HG03280 (cell line): ENCODE measurements around the gene AGAP3.
A peak's percentile ranks its signal among the peaks of the same experiment; 100 is the strongest.

Experiments
- ATAC-seq: cut with Tn5 transposase; IDR thresholded peaks from one replicate; pipeline ENCODE4 v1.9.1; 2021; ENCODE audit warnings: mild to moderate bottlenecking, moderate library complexity; ENCODE audit not compliant: unreplicated experiment

AGAP3 gene

DNA sequence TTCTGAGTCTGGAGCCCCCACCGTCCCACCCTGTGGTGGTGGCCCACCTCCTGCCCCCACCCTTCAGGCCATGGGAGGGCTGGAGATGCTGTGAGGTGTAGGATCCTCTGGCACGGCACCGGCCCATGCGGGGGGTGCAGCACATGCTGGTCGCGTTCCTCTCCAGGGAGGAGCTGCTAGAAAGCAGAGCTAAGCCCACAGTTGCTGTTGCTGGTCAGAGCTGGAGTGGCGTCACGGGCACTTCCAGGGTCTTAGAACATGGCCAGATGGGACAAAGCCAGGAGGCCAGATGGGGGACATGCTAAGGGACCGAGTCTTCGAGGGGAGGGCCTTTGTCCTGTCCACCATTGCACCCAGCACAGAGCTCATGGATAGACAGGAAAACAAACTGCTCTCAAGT is 21.6 kb downstream of the AGAP3 start:
- no peak for ATAC-seq

DNA sequence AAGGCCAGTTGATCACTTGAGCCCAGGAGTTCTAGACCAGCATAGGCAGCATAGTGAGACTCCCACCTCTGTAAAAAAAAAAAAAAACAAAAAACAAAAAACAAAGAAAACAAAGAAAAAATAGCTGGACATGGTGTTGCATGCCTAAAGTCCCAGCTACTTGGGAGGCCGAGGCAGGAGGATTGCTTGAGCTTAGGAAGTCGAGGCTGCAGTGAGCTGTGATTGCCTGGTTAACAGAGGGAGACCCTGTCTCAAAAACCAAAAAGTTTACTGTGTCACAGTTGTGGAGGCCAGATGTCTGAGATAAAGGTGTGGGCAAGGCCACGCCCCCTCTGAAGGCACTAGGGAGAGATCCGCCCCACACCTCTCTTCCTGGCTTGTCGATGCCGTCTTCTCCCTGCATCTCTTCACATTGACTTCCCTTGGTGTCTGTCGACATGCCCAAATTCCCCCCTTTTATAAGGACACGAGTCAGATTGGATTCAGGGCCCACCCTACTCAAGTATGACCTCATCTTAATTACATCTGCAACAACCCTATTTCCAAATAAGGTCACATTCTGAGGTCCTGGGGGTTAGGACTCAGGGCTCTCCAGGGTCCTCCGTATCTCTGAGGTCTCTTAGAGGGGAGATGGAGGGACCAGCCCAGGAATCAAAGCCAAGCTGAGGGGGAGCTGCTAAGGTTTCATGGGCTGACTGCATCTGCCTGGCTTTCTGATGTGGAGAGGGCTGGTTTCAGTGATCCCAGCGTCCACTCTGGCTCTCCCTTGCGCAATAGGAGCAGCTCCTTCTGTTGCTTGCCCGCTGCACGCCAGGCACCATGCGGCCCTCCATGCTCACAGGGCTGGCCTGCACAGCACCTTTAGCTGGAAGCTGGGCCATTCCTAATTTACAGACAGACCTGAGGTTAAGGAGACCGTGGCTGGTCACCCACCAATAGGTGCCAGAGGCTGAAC is 23.1 kb downstream of the AGAP3 start:
- ATAC-seq: no peak

DNA sequence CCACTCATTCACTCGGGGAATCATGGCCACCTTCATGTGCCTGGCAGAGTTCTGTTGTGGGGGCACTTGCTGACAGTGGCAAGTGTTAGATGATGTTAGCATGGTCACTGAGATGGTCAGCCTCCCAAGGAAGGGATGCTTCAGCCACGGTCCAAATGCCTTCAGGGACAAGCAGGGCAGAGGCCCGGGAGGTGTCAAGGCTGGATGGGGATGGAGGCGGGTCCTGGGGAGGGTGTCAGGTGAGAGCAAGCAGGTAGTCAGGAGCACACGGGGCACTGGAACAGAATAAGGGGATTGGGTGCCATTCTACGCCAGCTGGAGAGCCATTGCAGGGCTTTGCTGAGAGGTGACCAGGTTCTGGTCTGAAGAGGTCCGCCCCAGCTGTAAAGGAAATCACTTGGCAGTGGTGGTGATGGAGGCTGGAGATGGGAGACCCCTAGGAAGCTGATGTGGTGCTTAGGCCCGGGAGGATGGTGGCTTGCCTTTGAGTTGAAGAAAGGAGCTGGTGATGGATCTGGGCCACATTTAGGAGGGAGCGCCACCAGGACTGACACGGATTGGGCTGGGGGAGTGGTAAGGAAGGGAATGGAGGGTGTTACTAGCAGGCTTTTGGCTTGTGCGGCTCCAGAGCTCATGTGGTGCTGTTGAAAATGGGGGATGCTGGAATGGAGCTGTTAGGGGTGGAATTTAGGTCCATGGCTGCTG is 24.1 kb downstream of the AGAP3 start:
- no peak for ATAC-seq

DNA sequence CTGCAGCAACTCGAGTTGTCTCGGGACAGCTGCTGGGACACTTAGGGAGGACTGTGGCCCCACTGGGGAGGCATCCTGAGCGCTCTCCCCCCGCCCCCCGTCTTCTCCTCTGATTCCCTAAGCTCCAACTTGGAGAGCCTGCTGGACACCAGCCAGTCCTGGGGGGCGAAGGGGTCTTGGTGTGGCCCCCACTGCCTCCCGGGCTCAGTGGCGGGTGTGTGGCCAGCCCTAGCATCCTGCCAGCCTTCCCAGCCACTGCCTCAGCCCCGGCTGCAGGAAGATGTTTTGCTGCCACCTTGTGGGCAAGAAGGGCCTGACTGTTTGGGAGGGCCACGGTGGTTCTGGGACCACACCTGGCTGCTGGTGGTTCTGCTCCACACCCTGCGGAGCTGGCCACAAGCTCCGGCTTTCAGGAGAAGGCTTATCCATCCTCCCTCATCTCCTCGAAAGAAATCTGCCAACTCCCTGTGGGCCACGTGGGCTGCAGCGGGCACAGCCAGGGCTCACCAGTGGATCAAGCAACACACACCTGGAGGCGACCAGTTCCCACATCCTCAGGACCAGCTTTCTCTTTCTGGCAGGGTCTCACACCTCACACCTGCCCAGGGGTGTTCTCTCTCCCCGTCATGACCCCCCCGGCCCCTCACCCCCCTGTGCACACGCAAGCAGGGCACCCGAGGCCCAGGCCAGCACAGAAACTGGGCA is 24.8 kb downstream of the AGAP3 start:
- ATAC-seq: peak; percentile 75

DNA sequence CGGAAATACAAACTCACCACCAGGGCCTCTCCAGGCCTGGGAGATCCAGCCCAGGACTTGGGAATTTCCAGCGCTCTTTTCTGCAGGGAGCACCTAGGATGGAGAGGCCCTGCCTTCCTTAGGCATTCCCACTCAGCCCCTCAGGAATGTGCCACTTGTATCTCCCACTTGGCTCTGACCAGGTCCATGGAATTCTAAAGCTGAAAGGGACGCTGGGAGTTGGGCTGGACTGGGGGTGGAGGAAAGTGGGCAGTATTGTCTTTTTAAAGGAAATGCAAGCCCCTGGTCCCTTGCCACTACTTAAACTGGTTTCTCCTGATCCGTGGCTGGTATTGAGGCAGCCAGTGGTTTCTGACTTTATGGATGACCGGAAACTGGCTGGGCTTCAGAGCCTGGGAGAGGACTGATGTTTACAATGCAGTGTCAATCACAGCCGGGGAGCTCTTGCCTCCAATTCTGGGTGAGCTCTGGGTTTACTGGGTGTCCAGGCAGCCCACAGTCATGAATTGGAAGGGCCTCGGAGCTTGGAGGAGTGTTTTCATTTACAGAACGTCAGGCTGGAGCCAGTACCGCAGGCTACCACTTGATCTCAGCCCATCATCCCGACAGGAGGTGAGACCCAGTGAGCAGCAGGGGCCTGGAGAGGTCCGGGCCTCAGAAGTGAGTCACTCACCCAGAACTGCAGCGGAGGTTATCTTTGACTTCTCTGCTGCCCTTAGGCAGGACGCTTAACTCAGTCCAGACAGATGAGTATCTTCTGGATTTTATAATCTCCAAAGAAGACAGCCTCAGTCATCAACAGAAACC is 27.3 kb downstream of the AGAP3 start:
- no peak for ATAC-seq

DNA sequence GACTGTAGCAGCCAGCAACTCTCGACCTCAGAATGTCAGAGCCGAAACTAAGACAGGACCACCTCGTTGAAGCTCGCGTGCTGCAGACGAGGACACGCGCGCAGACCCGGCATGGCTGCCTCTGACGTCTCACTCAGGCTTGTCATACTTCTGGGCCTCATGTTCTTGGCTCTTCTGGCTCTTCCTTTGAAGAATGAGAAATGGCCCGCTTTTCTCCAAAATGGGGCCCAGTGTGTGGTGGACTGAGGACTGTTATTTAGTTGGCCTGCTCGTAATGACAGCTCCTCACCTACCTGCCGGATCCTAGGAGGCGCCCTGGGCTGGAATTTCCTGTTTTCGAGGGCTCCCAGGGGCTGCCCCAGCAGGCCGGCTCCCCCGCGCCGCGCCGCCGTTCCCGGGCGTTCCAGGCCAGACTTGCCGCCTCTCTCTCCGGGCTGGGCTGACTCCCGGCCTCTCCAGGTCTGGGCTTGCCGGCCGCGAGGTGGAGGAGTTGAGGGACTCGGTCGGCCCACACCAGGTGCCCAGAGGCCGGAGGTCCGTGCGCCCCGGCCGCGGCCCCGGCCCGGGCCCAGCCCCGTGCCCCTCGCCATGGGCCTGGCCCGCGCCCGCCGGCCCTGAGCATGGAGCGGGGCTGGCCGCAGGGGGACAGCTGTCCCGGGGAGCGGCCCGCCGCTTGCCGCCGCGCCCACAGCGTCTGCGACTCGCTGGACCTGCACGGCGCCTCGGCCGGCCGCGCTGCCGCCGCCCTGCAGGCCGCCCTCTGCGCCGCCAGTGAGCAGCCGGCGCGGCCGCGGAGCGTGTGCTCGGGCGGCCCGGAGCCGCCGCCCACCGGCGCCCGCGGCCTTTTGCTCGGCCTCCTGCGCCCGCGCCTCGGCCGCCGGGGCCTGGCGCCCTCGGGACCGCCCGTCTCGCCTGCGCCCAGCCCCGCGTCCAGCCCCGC is 28.1 kb downstream of the AGAP3 start:
- no peak for ATAC-seq

DNA sequence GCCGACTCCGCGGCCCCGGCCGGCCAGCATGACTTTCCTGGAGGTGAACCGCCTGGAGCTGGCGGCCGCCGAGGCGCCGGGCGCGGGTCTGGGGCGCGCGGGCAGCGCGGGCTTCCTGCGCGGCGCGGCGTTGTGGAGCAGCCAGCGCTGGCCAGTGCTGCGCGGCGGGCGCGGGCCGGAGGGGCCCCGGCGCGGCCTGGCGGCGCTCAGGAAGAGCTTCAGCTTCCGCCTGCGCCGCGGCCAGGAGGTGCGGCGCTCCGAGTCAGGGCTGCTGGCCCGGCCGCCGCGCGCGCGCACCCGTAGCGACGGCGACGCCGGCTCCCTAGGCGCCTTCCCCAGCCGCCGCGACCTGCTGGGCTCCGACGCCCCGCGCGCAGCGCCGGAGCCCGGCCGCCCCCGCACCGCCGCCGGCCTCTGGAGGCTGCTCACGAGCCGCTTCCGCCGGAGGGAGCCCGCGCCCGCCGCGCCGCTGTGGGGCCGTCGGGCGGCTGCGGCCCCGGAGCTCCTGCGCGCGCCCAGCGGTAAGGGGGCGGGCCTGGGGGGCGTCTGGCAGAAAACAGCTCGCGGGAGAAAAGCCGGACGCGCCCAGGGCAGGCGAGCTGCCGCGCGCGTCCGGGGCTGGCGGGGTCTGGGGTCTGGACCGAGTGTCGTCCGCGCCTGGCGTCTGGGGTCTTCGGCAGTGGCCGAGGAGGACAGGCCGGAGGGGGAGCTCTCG is 29.0 kb downstream of the AGAP3 start:
- ATAC-seq: no peak

DNA sequence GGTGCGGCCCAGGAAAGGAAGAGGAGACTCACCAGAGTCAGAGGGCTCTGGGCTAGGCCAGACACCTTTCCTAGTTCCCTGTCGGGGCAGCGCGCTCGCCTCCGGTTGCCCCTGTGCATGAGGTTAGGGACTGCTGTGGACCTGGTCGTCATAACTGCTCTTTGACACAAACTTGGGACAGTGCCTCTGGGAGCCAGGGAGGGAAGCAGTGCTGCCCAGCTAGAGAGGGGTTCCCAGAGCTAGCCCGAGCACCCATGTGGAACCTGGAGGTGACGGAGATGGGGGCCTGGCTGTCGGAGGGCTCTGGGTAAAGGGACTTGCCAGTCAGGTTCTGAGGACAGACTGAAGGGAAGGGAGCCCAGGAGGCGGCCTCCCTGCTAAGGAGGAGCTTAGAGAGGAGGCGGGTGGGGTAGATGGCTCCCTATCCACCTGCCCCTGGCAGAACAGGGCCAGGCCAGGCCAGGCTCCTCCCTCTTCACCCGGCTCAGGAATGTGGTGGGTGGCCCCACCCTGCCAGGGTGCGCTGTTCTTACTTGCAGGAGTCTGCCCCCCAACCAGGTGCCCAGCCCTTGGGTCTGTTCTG is 29.7 kb downstream of the AGAP3 start:
- no peak for ATAC-seq

DNA sequence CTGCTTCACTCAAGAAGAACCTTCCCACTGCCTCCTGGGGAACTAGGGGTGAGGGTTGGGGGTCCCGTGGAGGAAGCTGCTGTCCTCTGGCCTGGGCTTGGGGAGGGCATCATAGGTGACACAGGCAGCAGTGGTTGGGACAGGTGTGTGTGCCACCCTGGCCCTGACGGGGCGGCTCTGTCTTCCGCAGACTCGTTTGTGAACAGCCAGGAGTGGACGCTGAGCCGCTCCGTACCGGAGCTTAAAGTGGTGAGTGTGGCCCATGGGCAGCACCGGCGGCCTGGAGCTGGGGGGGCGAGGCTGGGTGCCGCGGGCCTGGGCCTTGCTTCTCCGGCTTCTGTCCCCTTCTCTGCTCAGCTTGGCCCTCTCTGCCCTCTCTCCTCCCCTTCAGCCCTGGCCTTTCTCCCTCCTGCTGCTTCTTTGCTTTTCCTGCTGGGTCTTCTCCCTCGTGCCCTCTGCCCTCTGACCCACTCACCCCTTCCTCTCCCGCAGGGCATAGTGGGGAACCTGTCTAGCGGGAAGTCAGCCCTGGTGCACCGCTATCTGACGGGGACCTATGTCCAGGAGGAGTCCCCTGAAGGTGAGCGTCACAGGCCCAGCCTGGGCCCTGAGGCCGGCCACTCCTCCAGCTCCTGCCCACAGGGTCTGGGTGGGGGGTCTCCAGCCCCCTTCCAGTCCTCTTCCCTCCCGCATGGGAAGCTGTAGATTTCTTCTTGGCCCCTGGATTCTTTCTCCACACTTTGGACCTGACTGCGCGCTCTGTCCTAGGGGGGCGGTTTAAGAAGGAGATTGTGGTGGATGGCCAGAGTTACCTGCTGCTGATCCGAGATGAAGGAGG is 30.5 kb downstream of the AGAP3 start:
- no peak for ATAC-seq

DNA sequence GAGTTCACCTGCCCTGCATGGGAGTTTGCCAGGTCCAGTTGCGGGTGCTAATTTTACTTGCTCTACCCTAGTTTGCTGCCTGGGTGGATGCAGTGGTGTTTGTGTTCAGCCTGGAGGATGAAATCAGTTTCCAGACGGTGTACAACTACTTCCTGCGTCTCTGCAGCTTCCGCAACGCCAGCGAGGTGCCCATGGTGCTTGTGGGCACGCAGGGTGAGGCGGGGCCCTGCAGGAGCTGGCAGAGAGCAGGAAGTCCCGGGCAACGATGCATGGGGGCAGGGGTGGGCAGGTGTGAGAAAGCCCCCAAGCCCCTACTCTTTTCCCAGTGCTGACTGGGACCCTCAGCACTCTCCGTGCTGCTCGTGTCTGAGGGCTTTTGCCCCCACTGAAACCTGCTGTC is 31.3 kb downstream of the AGAP3 start:
- no peak for ATAC-seq

DNA sequence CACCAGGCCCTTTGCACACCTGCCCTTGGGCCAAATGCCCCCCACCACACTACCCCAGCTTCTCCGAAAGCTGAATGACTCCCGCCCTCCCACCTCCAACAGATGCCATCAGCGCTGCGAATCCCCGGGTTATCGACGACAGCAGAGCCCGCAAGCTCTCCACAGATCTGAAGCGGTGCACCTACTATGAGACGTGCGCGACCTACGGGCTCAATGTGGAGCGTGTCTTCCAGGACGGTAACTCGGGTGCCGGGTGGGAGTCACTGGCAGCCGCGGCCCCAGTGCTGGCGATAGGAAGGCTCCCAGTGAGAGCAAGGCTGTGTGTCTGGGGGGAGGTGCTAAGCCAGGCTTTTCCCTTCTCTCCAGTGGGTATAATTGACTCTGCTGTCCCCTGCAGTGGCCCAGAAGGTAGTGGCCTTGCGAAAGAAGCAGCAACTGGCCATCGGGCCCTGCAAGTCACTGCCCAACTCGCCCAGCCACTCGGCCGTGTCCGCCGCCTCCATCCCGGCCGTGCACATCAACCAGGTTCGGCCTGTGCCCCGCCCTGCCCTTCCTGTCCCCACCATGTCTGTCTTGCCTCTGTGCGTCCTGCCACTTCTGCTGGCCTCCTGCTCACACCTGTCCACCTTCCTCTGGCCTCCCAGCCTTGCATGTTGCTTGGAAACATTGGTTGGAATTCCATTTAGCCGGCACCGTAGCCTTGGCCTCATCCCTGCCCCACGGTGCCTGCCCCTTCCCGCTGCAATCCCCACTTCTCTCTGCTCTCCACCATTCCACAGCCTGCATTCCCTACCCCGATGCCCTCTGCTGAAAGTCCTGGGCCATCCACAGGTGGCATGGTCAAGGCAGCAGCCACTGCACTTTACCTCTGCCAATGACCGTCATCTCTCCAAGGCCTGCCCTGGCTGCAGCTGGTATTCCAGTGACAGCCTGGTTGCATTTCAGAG is 32.1 kb downstream of the AGAP3 start:
- no peak for ATAC-seq

DNA sequence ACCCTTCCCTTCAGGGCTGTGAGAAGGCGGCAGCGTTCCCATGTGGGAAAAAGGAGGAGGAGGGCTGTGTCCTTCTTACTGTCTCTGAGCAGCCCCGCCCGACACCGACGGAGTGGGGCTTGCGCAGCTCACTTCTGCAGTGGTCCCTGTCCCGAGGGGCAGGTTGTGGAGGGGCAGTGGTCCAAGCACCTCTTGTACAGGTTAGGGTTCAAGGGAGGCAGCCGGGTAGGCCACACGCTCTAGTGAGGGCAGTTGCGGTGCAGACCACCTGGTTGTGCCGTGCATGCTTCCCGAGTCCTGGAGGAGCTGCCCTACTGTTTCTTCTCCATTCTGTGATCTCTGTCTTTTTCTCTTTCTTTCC is 32.8 kb downstream of the AGAP3 start:
- ATAC-seq: no peak

DNA sequence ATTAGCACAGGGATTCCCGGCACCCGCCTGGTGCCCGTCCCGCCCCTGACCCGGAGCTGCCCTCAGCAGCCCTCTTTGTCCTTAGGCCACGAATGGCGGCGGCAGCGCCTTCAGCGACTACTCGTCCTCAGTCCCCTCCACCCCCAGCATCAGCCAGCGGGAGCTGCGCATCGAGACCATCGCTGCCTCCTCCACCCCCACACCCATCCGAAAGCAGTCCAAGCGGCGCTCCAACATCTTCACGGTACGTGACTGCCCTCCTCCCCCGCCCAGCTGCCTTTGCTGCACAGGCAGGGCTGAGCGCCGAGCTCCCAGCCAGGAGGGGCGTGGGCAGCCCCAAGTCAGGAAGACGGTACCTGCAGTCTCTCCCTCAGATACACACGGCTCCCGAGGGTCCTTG is 33.6 kb downstream of the AGAP3 start:
- ATAC-seq: no peak

DNA sequence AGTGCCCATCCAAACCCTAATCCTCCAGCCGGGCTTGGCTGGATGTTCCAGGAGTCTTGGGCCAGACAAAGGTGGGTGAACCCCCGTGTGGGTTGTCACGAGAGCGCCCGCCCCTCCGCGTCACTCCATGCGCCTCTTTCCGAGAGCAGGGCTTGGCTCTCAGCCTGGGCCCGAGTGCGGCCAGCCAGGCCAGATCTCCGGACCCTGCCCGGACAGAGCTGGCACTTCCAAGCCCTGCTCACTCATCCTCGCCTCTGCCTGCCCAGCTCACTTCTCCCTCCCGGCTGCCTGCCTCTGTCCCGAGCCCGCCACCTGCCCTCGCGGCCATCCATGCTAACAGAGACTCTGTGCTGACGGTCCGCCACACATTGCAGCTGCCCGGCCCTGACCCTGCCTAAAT is 34.6 kb downstream of the AGAP3 start:
- no peak for ATAC-seq

DNA sequence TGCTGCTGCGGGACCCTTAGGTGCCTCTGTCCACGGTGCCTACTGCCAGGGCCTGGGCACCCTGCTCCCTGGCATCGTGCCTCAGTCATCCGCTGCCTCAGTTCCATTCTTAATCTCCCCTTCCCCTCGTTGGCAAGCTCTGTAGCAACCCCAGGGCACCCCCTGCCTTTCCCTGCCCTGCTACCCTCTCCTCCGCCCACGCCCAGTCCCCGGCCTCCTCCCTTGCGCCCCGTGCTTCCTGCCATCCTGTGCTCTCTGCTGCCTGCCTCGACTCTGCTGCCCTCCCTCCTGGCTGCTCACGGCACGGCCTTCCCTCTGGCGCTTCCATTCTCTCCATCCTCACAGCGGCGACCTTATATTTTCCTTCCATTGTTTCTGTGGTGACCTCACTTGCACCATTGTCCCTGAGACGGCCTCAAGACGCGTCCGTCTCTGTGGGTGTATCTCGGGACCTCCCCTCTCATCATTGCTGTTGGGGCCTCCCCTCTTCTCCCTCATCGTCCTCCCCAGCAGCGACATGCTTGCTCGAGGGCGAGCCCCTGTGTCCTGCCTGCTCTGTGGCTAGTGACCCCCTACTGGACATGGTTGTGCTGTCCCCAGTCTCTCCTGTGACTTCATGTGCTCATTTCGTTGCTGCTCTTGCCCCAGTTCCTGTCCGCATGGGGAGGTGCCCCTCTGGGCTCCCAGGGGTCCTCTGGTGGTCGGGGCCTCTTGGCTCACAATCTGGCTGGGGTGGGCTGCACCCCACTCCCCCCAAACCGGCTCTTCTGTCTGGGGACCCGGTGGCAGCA is 35.3 kb downstream of the AGAP3 start:
- no peak for ATAC-seq

DNA sequence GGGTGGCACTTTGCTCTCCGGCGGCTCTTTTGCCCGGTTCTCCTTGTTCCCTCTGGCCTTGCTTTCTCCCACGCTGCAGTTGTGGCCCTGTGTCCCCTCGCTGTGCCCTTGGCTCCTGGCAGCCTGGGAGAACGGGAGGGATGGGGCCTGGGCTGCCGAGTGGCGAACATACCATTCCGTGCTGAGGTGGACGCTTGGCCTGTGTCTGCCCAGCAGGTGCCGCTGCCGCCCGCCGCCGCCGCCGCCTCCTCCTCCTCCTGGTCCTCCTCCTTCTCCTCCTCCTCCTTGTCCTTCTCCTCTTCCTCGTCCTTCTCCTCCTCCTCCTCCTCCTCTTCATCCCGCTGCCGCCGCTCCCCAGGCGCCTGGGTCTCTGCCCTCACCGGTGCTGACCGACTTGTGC is 36.0 kb downstream of the AGAP3 start:
- ATAC-seq: no peak
